ENCODE measurements around the gene PXDN.

- no peak for TF ChIP-seq POLR2AphosphoS5 (IDR thresholded peaks at IDR 0.05; ENCODE audit: borderline replicate concordance, low read depth, low read length)
- TF ChIP-seq EZH2 (IDR thresholded peaks at IDR 0.05), result no peak
Measured at GRCh38 chr2:1770566-1771380, 26.5 kb upstream of the PXDN start.
